Activated B cell treated with CpG ODN at 0.5 μM for 24 hours (primary cell): Measurements from ENCODE around the gene ANKRD31. TPM values are rescaled to one million over a fixed set of nuclear protein-coding genes. Genes with fewer than 3 reads are reported as not detected.

Experiments
- total RNA-seq: library from RNA; stranded (reverse); gene quantifications from 2 replicates; pipeline ENCODE4 v1.2.3, GENCODE V29; 2022

Gene ANKRD31
- total RNA-seq, 1 donor from 2014 or later, result 0.13 TPM

Other genes with a start within 250 kb of the ANKRD31 start
- gene GCNT4, start 184.3 kb downstream of the ANKRD31 start, total RNA-seq, result not detected in 2 replicates
- gene HMGCR, start 100.3 kb upstream of the ANKRD31 start, total RNA-seq, result 105 and 131 TPM in 2 replicates